HuH-7.5 (cell line): Measurements from ENCODE around the gene PTPN6.

ENCODE experiments used
- DNase-seq: peaks from one replicate; pipeline ENCODE4 v3.0.0; 2011; ENCODE audit warnings: low spot score

The PTPN6 gene

GRCh38 chr12:7009512-7009911 lies 58.4 kb downstream of the PTPN6 start:
- no peak for DNase-seq
